ENCODE data around the gene SACM1L.

Gene SACM1L

DNA sequence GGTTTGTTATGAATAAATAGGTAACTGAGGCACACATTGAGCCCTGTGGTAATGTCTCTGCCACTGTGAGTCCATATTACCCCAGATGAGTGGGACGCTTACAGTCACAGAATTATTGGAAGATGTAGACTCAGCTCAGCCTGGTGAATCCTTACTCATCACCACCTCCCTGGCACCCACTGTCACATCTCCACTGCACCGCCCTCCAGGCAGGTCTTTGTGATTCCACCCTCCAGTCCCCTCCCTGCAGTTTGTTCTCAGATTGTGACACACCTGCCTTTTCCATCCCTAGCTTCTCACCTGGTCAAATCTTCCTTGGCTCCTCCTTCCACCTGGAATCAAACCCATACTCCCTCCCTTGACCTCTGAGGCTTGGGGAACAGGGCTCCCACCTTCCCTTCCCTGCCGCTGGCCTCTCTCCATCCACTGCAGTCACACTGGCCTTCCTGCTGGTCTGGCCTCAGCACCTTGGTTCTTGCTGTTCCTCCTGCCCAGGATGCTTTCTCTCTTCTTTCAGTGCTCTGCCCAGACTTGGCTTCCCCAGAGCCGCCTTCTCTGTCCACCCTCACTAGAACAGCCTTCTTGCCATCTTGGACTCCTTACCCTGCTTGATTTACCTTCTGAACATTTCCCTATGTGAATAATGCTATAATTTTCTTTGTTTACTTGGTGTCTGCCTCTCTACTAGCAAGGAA is 97.8 kb downstream of the SACM1L start (continued):
- TF ChIP-seq ZNF223 (tag by site-specific recombination; IDR thresholded peaks at IDR 0.05): no peak
- TF ChIP-seq ZNF560 (tag by site-specific recombination; IDR thresholded peaks at IDR 0.05; ENCODE audit: borderline replicate concordance): no peak
- TF ChIP-seq, protein P1, sequence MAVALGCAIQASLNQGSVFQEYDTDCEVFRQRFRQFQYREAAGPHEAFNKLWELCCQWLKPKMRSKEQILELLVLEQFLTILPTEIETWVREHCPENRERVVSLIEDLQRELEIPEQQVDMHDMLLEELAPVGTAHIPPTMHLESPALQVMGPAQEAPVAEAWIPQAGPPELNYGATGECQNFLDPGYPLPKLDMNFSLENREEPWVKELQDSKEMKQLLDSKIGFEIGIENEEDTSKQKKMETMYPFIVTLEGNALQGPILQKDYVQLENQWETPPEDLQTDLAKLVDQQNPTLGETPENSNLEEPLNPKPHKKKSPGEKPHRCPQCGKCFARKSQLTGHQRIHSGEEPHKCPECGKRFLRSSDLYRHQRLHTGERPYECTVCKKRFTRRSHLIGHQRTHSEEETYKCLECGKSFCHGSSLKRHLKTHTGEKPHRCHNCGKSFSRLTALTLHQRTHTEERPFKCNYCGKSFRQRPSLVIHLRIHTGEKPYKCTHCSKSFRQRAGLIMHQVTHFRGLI (tag by site-specific recombination; IDR thresholded peaks at IDR 0.05): no peak
- TF ChIP-seq ZNF549 (tag by site-specific recombination; IDR thresholded peaks at IDR 0.05): no peak
- TF ChIP-seq ZNF654 (tag by site-specific recombination; IDR thresholded peaks at IDR 0.05; ENCODE audit: low read depth): no peak
- TF ChIP-seq GFI1B (tag by site-specific recombination; IDR thresholded peaks at IDR 0.05): no peak
- TF ChIP-seq ZNF423 (tag by site-specific recombination; IDR thresholded peaks at IDR 0.05): no peak
- TF ChIP-seq ZNF518A (tag by site-specific recombination; conservative IDR thresholded peaks at IDR 0.05; ENCODE audit: low read depth): no peak
- TF ChIP-seq ZNF473 (tag by site-specific recombination; IDR thresholded peaks at IDR 0.05): no peak
- no peak for TF ChIP-seq ZNF514 (tag by site-specific recombination; IDR thresholded peaks at IDR 0.05)
- TF ChIP-seq BCL11B (tag by site-specific recombination; IDR thresholded peaks at IDR 0.05; ENCODE audit: low read depth): no peak

DNA sequence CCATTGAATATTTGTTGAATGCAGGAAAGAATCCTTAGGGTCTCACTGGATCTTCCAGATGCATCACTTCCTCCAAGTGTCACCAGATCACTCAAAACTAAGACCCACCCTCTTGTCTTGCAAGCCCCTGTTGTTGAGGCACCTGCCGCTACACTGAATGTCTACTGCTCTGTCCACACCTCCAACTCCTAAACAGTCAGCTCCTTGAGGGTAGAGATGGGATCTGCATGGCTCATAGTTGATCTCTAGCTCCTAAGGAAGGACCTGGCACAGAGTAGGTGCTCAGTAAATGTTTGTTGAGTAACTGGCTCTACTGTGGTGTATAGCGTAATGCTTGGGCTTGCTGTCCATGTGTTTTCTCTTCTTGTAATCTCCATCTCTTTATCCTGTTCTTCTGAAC is 98.4 kb downstream of the SACM1L start:
- Histone ChIP-seq H3K9me3 (ENCODE audit: control insufficient read depth, insufficient read depth, low read depth, low read length) (no peaks in the 10 kb centered on the region), H3K36me3 (ENCODE audit: control insufficient read depth in 2 of 2, insufficient read depth in 1 of 2, low read length in 2 of 2) (no peaks in the 10 kb centered on the region), H3K4me1 (ENCODE audit: control insufficient read depth, insufficient read depth, low read length) (no peaks in the 10 kb centered on the region), H3K4me3 (ENCODE audit: low read depth, low read length) (no peak overlapping the region), H3K27ac (ENCODE audit: extremely low read depth, low read depth, low read length) (no peak overlapping the region)
- ChIA-PET POLR2A (no interaction called here), CTCF (no interaction called here)
- TF ChIP-seq, protein P2, sequence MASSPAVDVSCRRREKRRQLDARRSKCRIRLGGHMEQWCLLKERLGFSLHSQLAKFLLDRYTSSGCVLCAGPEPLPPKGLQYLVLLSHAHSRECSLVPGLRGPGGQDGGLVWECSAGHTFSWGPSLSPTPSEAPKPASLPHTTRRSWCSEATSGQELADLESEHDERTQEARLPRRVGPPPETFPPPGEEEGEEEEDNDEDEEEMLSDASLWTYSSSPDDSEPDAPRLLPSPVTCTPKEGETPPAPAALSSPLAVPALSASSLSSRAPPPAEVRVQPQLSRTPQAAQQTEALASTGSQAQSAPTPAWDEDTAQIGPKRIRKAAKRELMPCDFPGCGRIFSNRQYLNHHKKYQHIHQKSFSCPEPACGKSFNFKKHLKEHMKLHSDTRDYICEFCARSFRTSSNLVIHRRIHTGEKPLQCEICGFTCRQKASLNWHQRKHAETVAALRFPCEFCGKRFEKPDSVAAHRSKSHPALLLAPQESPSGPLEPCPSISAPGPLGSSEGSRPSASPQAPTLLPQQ (tag by site-specific recombination; IDR thresholded peaks at IDR 0.05): no peak
- TF ChIP-seq, protein P3, sequence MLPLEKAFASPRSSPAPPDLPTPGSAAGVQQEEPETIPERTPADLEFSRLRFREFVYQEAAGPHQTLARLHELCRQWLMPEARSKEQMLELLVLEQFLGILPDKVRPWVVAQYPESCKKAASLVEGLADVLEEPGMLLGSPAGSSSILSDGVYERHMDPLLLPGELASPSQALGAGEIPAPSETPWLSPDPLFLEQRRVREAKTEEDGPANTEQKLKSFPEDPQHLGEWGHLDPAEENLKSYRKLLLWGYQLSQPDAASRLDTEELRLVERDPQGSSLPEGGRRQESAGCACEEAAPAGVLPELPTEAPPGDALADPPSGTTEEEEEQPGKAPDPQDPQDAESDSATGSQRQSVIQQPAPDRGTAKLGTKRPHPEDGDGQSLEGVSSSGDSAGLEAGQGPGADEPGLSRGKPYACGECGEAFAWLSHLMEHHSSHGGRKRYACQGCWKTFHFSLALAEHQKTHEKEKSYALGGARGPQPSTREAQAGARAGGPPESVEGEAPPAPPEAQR (tag by site-specific recombination; IDR thresholded peaks at IDR 0.05): no peak
- TF ChIP-seq ZFP3 (tag by site-specific recombination; IDR thresholded peaks at IDR 0.05; ENCODE audit: low read depth) (no peak), ZNF670 (tag by site-specific recombination; IDR thresholded peaks at IDR 0.05; ENCODE audit: low read depth) (no peak), HIC1 (tag by site-specific recombination; IDR thresholded peaks at IDR 0.05) (no peak), ZNF707 (tag by site-specific recombination; IDR thresholded peaks at IDR 0.05) (no peak), ZNF169 (tag by site-specific recombination; IDR thresholded peaks at IDR 0.05) (no peak), ZNF302 (tag by site-specific recombination; IDR thresholded peaks at IDR 0.05; ENCODE audit: low read depth) (no peak), ZNF76 (tag by site-specific recombination; IDR thresholded peaks at IDR 0.05; ENCODE audit: borderline replicate concordance, low read depth) (no peak), ZSCAN16 (tag by site-specific recombination; IDR thresholded peaks at IDR 0.05) (no peak), ZNF513 (tag by site-specific recombination; IDR thresholded peaks at IDR 0.05) (no peak), ZFP69B (tag by site-specific recombination; IDR thresholded peaks at IDR 0.05) (no peak), YY2 (tag by site-specific recombination; IDR thresholded peaks at IDR 0.05) (no peak)

Measured in HEK293 (cell line).